ENCODE results near the gene SCUBE3.

Gene SCUBE3

GRCh38 chr6:35176301-35177024 is 37.3 kb upstream of the SCUBE3 start:
- Histone ChIP-seq H3K4me2 (ENCODE audit: low read length) (no peak overlapping the region), H3K27me3 (ENCODE audit: control insufficient read depth, insufficient read depth, low read length) (no peaks in the 10 kb centered on the region), H3K9me3 (ENCODE audit: control insufficient read depth, low read length) (no peaks in the 10 kb centered on the region), H3K79me2 (no peaks in the 10 kb centered on the region), H3K4me1 (no peaks in the 10 kb centered on the region), H3K36me3 (ENCODE audit: control insufficient read depth, insufficient read depth, low read length) (no peaks in the 10 kb centered on the region), H3K4me3 (ENCODE audit: low read depth, low read length) (no peak overlapping the region), H3K9ac (no peak overlapping the region), H3K27ac (no peak overlapping the region), H2AFZ (no peak overlapping the region)
- TF ChIP-seq, protein P1, sequence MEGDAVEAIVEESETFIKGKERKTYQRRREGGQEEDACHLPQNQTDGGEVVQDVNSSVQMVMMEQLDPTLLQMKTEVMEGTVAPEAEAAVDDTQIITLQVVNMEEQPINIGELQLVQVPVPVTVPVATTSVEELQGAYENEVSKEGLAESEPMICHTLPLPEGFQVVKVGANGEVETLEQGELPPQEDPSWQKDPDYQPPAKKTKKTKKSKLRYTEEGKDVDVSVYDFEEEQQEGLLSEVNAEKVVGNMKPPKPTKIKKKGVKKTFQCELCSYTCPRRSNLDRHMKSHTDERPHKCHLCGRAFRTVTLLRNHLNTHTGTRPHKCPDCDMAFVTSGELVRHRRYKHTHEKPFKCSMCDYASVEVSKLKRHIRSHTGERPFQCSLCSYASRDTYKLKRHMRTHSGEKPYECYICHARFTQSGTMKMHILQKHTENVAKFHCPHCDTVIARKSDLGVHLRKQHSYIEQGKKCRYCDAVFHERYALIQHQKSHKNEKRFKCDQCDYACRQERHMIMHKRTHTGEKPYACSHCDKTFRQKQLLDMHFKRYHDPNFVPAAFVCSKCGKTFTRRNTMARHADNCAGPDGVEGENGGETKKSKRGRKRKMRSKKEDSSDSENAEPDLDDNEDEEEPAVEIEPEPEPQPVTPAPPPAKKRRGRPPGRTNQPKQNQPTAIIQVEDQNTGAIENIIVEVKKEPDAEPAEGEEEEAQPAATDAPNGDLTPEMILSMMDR (IDR thresholded peaks at IDR 0.05), result no peak

DNA sequence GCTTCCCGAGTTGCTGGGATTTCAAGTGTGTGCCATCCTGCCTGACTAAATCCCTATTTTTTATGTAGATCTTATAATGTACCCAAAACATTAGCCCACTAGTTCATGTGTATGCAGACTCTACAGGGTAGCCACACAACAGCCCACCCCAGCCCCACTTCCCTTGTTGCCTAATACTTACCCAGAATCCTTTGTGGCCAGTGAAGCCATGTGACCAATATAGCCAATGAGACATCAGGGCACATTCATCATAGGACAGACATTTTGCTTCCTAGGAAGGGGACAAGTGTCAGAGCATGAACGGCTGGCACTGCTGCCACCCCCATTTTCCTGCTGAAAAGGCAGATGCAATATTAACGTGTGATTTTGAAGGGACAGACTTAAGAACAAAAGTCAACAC is 36.6 kb upstream of the SCUBE3 start:
- H2AFZ ChIP-seq, result no peak overlapping the region
- H3K9ac ChIP-seq, result no peak overlapping the region
- no peaks in the 10 kb centered on the region for H3K36me3 ChIP-seq (ENCODE audit: control insufficient read depth, insufficient read depth, low read length)
- H3K4me2 ChIP-seq (ENCODE audit: low read length), result no peak overlapping the region
- H3K9me3 ChIP-seq (ENCODE audit: control insufficient read depth, low read length), result no peaks in the 10 kb centered on the region
- TF ChIP-seq, protein P1 (IDR thresholded peaks at IDR 0.05), result no peak
- no peak overlapping the region for H3K4me3 ChIP-seq (ENCODE audit: low read depth, low read length)
- H3K79me2 ChIP-seq, result no peaks in the 10 kb centered on the region
- H3K4me1 ChIP-seq, result peaks cover 4% of the 10 kb centered on the region
- no peak overlapping the region for H3K27ac ChIP-seq
- H3K27me3 ChIP-seq (ENCODE audit: control insufficient read depth, insufficient read depth, low read length), result no peaks in the 10 kb centered on the region

- H3K4me1 ChIP-seq, result peaks cover 4% of the 10 kb centered on the region
These were observed 36.2 kb upstream of the SCUBE3 start for GRCh38 chr6:35177596-35177995.

GRCh38 chr6:35178012-35178411 is 35.7 kb upstream of the SCUBE3 start:
- Histone ChIP-seq H3K27ac (no peak overlapping the region), H2AFZ (no peak overlapping the region), H3K36me3 (ENCODE audit: control insufficient read depth, insufficient read depth, low read length) (no peaks in the 10 kb centered on the region), H3K9ac (no peak overlapping the region), H3K4me3 (ENCODE audit: low read depth, low read length) (no peak overlapping the region), H3K4me1 (peaks cover 4% of the 10 kb centered on the region), H3K27me3 (ENCODE audit: control insufficient read depth, insufficient read depth, low read length) (no peaks in the 10 kb centered on the region), H3K4me2 (ENCODE audit: low read length) (no peak overlapping the region), H3K79me2 (no peaks in the 10 kb centered on the region), H3K9me3 (ENCODE audit: control insufficient read depth, low read length) (no peaks in the 10 kb centered on the region)
- TF ChIP-seq, protein P1 (IDR thresholded peaks at IDR 0.05), result no peak

More at GRCh38 chr6:35177596-35177995, 36.2 kb upstream of the SCUBE3 start:
- Histone ChIP-seq H3K9me3 (ENCODE audit: control insufficient read depth, low read length) (no peaks in the 10 kb centered on the region), H3K27ac (no peak overlapping the region), H3K27me3 (ENCODE audit: control insufficient read depth, insufficient read depth, low read length) (no peaks in the 10 kb centered on the region), H3K36me3 (ENCODE audit: control insufficient read depth, insufficient read depth, low read length) (no peaks in the 10 kb centered on the region), H3K4me3 (ENCODE audit: low read depth, low read length) (no peak overlapping the region), H3K9ac (no peak overlapping the region), H3K4me2 (ENCODE audit: low read length) (no peak overlapping the region), H2AFZ (no peak overlapping the region), H3K79me2 (no peaks in the 10 kb centered on the region)
- TF ChIP-seq, protein P1 (IDR thresholded peaks at IDR 0.05), result no peak

Data from parathyroid adenoma (tissue), 2 donors.